Gastroesophageal sphincter (tissue), 3 donors: ENCODE data around the gene NELFCD.

ENCODE experiments used
- CTCF ChIP-seq, 4 experiments: fragments of 200-600 bp in 2 of 4; fragments of 450-650 bp in 2 of 4; sonication (generic) in 1 of 4; IDR thresholded peaks; one replicate each; pipeline ENCODE4 v1.5.1; 2017 to 2019; ENCODE audit warnings: antibody characterized with exemption in 4 of 4, mild to moderate bottlenecking in 2 of 4, moderate library complexity in 2 of 4
- POLR2AphosphoS5 ChIP-seq: sonication (generic); formaldehyde crosslinking; IDR thresholded peaks from one replicate; pipeline ENCODE4 v1.6.1; 2017; ENCODE audit warnings: antibody characterized with exemption

GRCh38 chr20:59028812-59029211 is 47.8 kb downstream of the NELFCD start:
- TF ChIP-seq POLR2AphosphoS5 (no peak), CTCF (IDR thresholded peaks at IDR 0.05) (no peak)
